Measurements from ENCODE around the gene MRPS25.
"Not testable (repeated sequence)": the region's sequence is repeated elsewhere in the genome, so short reads cannot be mapped to it uniquely, and the experiment has no call there.

Gene MRPS25

DNA sequence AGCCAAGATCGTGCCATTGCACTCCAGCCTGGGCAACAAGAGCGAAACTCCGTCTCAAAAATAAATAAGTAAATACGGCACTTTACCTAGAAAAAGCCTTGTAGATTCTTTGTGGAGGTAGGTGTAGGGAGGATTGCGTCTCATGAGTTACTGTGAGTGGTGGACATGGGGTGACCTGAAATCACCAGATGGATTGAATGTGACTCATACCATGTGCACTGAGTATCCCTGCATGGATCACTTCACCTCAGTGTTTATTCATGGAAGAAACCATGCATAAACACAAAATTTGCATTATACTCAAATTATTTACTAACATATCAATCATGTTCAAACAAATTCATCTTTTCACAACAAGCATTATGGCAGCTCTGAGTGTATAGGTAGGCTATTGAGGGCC is 55.9 kb downstream of the MRPS25 start:
- TF ChIP-seq, protein P1, sequence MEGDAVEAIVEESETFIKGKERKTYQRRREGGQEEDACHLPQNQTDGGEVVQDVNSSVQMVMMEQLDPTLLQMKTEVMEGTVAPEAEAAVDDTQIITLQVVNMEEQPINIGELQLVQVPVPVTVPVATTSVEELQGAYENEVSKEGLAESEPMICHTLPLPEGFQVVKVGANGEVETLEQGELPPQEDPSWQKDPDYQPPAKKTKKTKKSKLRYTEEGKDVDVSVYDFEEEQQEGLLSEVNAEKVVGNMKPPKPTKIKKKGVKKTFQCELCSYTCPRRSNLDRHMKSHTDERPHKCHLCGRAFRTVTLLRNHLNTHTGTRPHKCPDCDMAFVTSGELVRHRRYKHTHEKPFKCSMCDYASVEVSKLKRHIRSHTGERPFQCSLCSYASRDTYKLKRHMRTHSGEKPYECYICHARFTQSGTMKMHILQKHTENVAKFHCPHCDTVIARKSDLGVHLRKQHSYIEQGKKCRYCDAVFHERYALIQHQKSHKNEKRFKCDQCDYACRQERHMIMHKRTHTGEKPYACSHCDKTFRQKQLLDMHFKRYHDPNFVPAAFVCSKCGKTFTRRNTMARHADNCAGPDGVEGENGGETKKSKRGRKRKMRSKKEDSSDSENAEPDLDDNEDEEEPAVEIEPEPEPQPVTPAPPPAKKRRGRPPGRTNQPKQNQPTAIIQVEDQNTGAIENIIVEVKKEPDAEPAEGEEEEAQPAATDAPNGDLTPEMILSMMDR (IDR thresholded peaks at IDR 0.05; ENCODE audit: low read depth, low read length), result no peak
- no peak for TF ChIP-seq EZH2phosphoT487 (IDR thresholded peaks at IDR 0.05; ENCODE audit: low read depth)
- Histone ChIP-seq H3K4me1 (ENCODE audit: low read length) (no peaks in the 10 kb centered on the region), H3K79me2 (ENCODE audit: low read length) (no peaks in the 10 kb centered on the region), H3K9ac (ENCODE audit: low read length) (no peak overlapping the region), H3K4me3 (ENCODE audit: low read length) (no peak overlapping the region), H3K9me3 (ENCODE audit: insufficient read depth, low read length) (no peaks in the 10 kb centered on the region), H3K4me2 (ENCODE audit: low read length) (no peak overlapping the region), H3K27ac (ENCODE audit: low read length) (no peak overlapping the region), H3K27me3 (ENCODE audit: low read depth, low read length) (no peaks in the 10 kb centered on the region), H2AFZ (ENCODE audit: low read depth, low read length) (no peak overlapping the region), H3K36me3 (replicated peaks; ENCODE audit: low read depth, low read length) (peaks cover 18% of the 10 kb centered on the region), H4K20me1 (ENCODE audit: insufficient read depth, low read length) (no peaks in the 10 kb centered on the region)

DNA sequence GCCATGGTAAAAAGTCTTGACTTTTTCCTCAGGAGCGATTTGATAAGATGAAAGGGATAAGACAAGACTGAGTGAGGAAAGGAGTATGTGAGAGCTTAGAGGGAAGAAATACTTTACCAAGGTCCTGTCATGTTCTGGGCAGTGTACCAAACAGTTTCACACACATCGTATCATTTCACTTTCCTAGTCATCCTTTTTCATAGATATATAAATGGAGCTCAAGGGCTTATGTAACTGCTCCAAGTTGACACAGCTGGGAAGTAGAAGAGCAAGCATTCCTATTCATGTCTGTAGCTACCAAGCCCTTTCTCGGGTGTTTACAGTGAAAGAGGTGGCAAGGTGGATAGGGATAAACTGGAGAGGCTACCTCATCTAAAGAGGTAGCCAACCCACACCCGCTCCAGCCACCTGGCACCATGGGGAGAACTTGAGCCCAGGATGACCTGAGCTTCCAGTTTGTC is 57.4 kb downstream of the MRPS25 start:
- Histone ChIP-seq H3K9me3 (ENCODE audit: insufficient read depth, low read length) (no peaks in the 10 kb centered on the region), H3K79me2 (ENCODE audit: low read length) (peaks cover 5% of the 10 kb centered on the region; the same call in 1 of the 2 replicates), H3K9ac (ENCODE audit: low read length) (no peak overlapping the region), H3K4me2 (ENCODE audit: low read length) (no peak overlapping the region), H4K20me1 (ENCODE audit: insufficient read depth, low read length) (no peaks in the 10 kb centered on the region), H3K27me3 (ENCODE audit: low read depth, low read length) (no peaks in the 10 kb centered on the region), H3K4me3 (ENCODE audit: low read length) (no peak overlapping the region), H2AFZ (ENCODE audit: low read depth, low read length) (no peak overlapping the region), H3K27ac (ENCODE audit: low read length) (no peak overlapping the region), H3K4me1 (ENCODE audit: low read length) (no peaks in the 10 kb centered on the region), H3K36me3 (replicated peaks; ENCODE audit: low read depth, low read length) (peaks cover 7% of the 10 kb centered on the region)
- no peak for TF ChIP-seq EZH2phosphoT487 (IDR thresholded peaks at IDR 0.05; ENCODE audit: low read depth)

DNA sequence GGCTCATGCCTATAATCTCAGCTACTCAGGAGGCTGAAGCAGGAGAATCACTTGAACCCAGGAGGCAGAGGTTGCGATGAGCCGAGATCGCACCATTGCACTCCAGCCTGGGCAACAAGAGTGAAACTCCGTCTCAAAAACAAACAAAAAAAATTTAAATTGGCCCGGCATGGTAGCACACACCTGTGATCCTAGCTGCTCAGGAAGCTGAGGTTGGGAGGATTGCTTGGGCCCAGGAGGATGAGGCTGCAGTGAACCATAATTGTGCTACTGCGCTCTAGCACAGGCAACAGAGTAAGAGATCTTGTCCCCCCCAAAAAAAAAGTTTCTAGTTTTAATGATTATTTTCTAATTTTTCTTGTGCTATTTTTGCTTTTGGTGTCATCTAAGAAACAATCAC is 65.9 kb downstream of the MRPS25 start:
- not testable (repeated sequence) for H3K4me1 ChIP-seq (ENCODE audit: low read length); H3K4me3 ChIP-seq (ENCODE audit: low read length); H3K27ac ChIP-seq (ENCODE audit: low read length); H4K20me1 ChIP-seq (ENCODE audit: insufficient read depth, low read length); H3K36me3 ChIP-seq (replicated peaks; ENCODE audit: low read depth, low read length); H3K4me2 ChIP-seq (ENCODE audit: low read length); H2AFZ ChIP-seq (ENCODE audit: low read depth, low read length); H3K9me3 ChIP-seq (ENCODE audit: insufficient read depth, low read length); H3K9ac ChIP-seq (ENCODE audit: low read length); H3K27me3 ChIP-seq (ENCODE audit: low read depth, low read length)
- H3K79me2 ChIP-seq (ENCODE audit: low read length), result peaks cover 24% of the 10 kb centered on the region

Data from OCI-LY3 (cell line).